Esophagus muscularis mucosa (tissue), 4 donors: ENCODE results near the gene UTF1. TPM values are rescaled to one million over a fixed set of nuclear protein-coding genes. Genes with fewer than 3 reads are reported as not detected.

Experiments used
- DNase-seq: peaks from one replicate; pipeline ENCODE4 v3.0.0-alpha.2; 2017; ENCODE audit errors: extremely low spot score
- H3K27ac ChIP-seq, 4 donors: fragments of 200-600 bp; sonication (generic); replicated peaks in 1 of 4; 1 replicate in 3 of 4; 2 replicates in 1 of 4; pipeline ENCODE4 v1.5.1; 2016 to 2019; ENCODE audit warnings: mild to moderate bottlenecking in 1 of 4
- H3K27me3 ChIP-seq, 4 donors: fragments of 200-600 bp; sonication (generic); one replicate each; pipeline versions ENCODE4 v1.5.1 to v1.6.0; 2016 to 2019
- H3K36me3 ChIP-seq, 4 donors: fragments of 200-600 bp; sonication (generic); one replicate each; pipeline ENCODE4 v1.5.1; 2016 to 2019
- H3K4me1 ChIP-seq, 4 donors: fragments of 200-600 bp; sonication (generic); one replicate each; pipeline ENCODE4 v1.5.1; 2016 to 2019
- H3K4me3 ChIP-seq, 4 donors: fragments of 200-600 bp; sonication (generic); 1 replicate in 2 of 4; 2 replicates in 2 of 4; pipeline ENCODE4 v1.5.1; 2016 to 2019; ENCODE audit warnings: mild to moderate bottlenecking in 4 of 4, moderate library complexity in 1 of 4
- H3K9me3 ChIP-seq, 4 donors: fragments of 200-600 bp; sonication (generic); 1 replicate in 3 of 4; 2 replicates in 1 of 4; pipeline ENCODE4 v1.5.1; 2016 to 2019
- EP300 ChIP-seq: sonication (generic); formaldehyde crosslinking; IDR thresholded peaks from one replicate; pipeline ENCODE4 v1.6.1; 2017; ENCODE audit warnings: antibody characterized with exemption
- POLR2A ChIP-seq: fragments of 450-650 bp; IDR thresholded peaks from one replicate; pipeline ENCODE4 v1.6.1; 2017; ENCODE audit warnings: antibody characterized with exemption, moderate library complexity, mild to moderate bottlenecking, low read depth
- POLR2AphosphoS5 ChIP-seq, 2 donors: sonication (generic); formaldehyde crosslinking; IDR thresholded peaks; one replicate each; pipeline ENCODE4 v1.6.1; 2017; ENCODE audit warnings: antibody characterized with exemption in 2 of 2
- WGBS: methylation state at CpG from one replicate; pipeline ENCODE4 v1.1.5; 2018; 5-methylcytosine and 5-hydroxymethylcytosine counted together
- intact Hi-C: fragments of 100-400 bp; cut with DNase I; formaldehyde crosslinking; loops from one replicate; pipeline ENCODE4 v1.15.1; 2023
- total RNA-seq, 4 donors: library from RNA; depleted of rRNA; stranded (reverse); fragments of >200 nt; gene quantifications; one replicate each; pipeline versions ENCODE4 v1.1.0 to v1.2.1, GENCODE V29; 2016
- TF ChIP-seq, protein P1 (sequence below), 3 experiments: fragments of 200-600 bp in 2 of 3; fragments of 450-650 bp in 1 of 3; sonication (generic) in 2 of 3; IDR thresholded peaks; one replicate each; pipeline ENCODE4 v1.5.1; 2017 to 2019; ENCODE audit warnings: antibody characterized with exemption in 3 of 3, mild to moderate bottlenecking in 2 of 3, moderate library complexity in 1 of 3

The UTF1 gene
- total RNA-seq, 4 donors from 2014 or later: not detected

DNA sequence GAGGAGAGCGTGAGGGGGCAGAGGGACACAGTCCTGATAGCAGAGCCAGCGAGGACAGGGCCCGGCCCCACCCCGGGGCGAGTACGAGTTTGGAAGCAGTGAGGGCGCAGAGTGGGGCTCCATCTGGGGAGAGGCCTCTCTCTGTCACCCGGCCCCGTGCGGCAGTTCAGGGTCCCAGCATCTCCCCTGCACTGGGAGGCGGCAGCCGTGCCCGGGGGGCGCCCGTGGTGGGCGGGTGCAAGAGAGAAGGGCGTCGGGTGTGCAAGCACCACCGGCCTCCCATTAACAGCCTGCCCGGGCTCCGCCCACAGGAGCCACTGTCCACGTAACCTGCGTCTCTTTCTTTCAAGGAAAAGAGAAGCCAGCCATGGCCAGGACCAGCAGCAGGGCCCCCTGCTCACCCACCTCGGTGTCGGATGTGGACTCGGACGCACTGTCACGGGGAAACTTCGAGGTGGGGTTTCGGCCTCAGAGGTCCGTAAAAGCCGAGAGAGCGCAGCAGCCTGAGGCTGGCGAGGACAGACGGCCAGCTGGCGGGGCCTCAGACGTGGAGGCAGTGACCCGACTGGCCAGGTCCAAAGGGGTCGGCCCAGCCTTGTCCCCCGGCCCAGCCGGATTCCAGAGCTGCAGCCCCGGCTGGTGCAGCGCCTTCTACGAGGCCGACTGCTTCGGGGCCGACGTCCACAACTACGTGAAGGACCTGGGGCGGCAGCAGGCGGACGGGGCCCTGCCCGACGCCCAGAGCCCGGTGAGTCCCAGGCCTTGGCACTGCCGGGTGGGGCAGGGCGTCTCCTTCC, 28.7 kb upstream of the UTF1 start:
- Histone ChIP-seq H3K4me3 (no peak overlapping the region), H3K27me3 (peaks cover 0 to 27% (median 0%) of the 10 kb centered on the region in 4 donors), H3K4me1 (no peaks in the 10 kb centered on the region), H3K36me3 (no peaks in the 10 kb centered on the region), H3K9me3 (no peaks in the 10 kb centered on the region), H3K27ac (no peak overlapping the region)
- intact Hi-C loops: no loop called here
- 91% methylated on average over 40 of the region's 57 CpGs for WGBS
- no peak for DNase-seq
- TF ChIP-seq EP300: no peak
- no peak for TF ChIP-seq POLR2A
- TF ChIP-seq, protein P1, sequence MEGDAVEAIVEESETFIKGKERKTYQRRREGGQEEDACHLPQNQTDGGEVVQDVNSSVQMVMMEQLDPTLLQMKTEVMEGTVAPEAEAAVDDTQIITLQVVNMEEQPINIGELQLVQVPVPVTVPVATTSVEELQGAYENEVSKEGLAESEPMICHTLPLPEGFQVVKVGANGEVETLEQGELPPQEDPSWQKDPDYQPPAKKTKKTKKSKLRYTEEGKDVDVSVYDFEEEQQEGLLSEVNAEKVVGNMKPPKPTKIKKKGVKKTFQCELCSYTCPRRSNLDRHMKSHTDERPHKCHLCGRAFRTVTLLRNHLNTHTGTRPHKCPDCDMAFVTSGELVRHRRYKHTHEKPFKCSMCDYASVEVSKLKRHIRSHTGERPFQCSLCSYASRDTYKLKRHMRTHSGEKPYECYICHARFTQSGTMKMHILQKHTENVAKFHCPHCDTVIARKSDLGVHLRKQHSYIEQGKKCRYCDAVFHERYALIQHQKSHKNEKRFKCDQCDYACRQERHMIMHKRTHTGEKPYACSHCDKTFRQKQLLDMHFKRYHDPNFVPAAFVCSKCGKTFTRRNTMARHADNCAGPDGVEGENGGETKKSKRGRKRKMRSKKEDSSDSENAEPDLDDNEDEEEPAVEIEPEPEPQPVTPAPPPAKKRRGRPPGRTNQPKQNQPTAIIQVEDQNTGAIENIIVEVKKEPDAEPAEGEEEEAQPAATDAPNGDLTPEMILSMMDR (IDR thresholded peaks at IDR 0.05): no peak
- no peak for TF ChIP-seq POLR2AphosphoS5 (IDR thresholded peaks at IDR 0.05)

DNA sequence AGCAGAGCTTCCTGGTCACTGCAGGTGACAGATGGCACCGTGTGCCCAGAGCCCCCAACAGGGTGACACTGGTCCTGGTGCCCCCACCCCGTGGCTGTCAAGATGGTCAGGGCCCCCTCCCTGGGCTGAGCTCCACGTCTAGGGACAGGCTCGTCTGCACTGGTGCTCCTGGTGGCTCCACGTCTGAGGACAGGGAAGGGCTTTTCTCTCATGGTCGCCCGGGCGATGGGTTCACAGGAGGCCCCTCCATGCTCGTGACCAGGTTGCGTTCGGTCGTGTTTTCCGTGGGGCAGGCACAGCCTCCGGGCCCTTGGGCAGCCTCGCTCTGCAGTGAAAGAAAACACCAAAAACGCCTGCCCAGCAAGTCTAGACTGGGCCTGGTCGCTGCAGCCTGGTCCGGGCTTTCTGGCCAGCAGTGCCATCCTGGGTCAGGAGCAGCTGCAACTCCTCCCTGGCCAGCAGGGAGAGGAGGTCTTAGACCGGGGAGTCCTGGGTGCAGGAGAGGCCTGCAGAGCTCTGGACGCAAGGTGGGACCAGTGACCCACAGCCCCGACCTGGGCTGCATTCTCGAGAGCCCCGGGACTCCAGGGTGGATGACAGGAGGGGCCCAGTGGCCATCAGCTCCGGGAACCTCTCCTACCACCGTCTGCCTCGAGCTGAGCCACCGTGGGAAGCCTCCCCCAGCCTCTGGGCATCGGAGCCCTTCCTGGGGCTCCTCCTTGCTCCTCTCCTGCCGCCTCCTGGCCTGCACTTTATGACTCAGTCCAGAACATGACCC, 27.9 kb upstream of the UTF1 start:
- intact Hi-C loops: no loop called here
- H3K27me3 ChIP-seq: peaks cover 0 to 30% (median 0%) of the 10 kb centered on the region in 4 donors
- no peak overlapping the region for H3K27ac ChIP-seq
- no peaks in the 10 kb centered on the region for H3K4me1 ChIP-seq
- DNase-seq: no peak
- no peaks in the 10 kb centered on the region for H3K36me3 ChIP-seq
- WGBS: 79% methylated on average over 10 of the region's 29 CpGs
- no peak overlapping the region for H3K4me3 ChIP-seq
- no peaks in the 10 kb centered on the region for H3K9me3 ChIP-seq
- TF ChIP-seq EP300 (no peak), POLR2A (no peak), POLR2AphosphoS5 (IDR thresholded peaks at IDR 0.05) (no peak)
- TF ChIP-seq, protein P1 (IDR thresholded peaks at IDR 0.05): no peak

DNA sequence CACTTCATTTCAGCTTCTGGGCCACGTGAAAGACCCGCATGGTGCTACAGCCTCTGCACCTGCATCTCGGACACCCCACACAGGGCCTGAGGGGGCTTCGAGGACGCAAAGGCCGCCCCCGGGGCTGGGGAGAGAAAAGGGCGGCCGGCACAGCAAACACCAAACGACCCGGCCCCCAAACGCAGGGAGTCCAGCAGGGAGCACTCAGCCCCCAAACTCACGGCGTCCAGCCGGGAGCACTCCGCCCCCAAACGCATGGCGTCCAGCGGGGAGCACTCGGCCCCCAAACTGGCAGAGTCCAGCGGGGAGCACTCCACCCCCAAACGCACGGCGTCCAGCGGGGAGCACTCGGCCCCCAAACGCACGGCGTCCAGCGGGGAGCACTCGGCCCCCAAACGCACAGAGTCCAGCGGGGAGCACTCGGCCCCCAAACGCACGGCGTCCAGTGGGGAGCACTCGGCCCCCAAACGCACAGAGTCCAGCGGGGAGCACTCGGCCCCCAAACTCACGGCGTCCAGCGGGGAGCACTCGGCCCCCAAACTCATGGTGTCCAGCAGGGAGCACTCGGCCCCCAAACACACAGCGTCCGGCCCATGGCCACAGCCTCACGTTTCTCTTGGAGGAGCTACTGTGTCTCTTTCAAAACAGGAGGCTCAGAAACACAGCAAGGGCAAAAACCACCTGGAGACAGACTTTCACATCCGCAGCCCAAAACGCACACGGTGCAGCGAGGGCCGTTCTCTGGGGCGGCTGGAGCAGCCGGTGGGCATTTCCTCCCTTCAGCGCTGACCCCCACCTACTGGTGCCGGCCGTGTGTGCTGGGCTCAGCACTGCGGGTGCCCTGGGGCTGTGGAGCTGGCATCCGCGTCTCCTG, 27.0 kb upstream of the UTF1 start:
- DNase-seq: no peak
- Histone ChIP-seq H3K9me3 (no peaks in the 10 kb centered on the region), H3K27ac (no peak overlapping the region), H3K4me1 (no peaks in the 10 kb centered on the region), H3K4me3 (no peak overlapping the region), H3K27me3 (peaks cover 0 to 28% (median 0%) of the 10 kb centered on the region in 4 donors), H3K36me3 (no peaks in the 10 kb centered on the region)
- WGBS: 86% methylated on average over 59 of the region's 62 CpGs
- TF ChIP-seq EP300: no peak
- TF ChIP-seq, protein P1 (IDR thresholded peaks at IDR 0.05): no peak
- no peak for TF ChIP-seq POLR2A
- no peak for TF ChIP-seq POLR2AphosphoS5 (IDR thresholded peaks at IDR 0.05)
- intact Hi-C loops: no loop called here

DNA sequence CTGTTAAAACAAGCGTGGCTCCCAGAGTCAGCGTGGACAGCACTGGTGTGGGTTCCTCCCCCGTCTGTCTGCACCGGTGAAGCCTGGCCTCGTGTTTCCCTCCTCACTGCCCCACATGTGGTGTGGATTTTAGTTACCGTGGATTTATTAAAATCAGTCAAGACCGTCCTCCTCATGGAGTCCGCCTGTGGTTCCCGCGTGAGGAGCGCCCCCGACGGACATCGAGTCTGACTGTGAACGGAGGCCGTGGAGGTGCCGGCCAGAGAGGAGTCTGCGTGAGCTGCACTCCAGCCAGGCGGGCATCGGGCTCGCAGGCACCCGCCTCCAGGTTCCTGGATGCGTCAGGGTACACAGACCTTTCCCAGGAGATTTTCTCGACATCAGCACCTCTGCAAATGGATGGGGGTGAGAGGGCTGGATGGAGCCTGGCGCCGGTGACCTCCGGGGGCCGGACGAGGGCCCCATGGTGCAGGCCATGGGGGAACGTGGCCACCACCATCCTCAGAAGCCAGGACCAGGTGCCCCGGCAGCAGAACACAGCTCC, 26.3 kb upstream of the UTF1 start:
- Histone ChIP-seq H3K4me1 (no peaks in the 10 kb centered on the region), H3K27me3 (peaks cover 0 to 21% (median 0%) of the 10 kb centered on the region in 4 donors)

More for the DNA sequence above, 26.3 kb upstream of the UTF1 start:
- WGBS: 85% methylated on average over 24 of the region's 31 CpGs
- Histone ChIP-seq H3K27ac (no peak overlapping the region), H3K4me3 (no peak overlapping the region), H3K9me3 (no peaks in the 10 kb centered on the region), H3K36me3 (no peaks in the 10 kb centered on the region)
- no peak for TF ChIP-seq POLR2A
- TF ChIP-seq, protein P1 (IDR thresholded peaks at IDR 0.05): no peak
- TF ChIP-seq POLR2AphosphoS5 (IDR thresholded peaks at IDR 0.05): no peak
- no peak for TF ChIP-seq EP300
- no peak for DNase-seq
- intact Hi-C loops: no loop called here
